PC-9 (cell line): ENCODE data around the gene NOX5. TPM values are rescaled to one million over a fixed set of nuclear protein-coding genes. Genes with fewer than 3 reads are reported as not detected.

Source experiments
- BruUV-seq: library from RNA; stranded (reverse); fragments of 400-500 nt; replicated peaks from 2 replicates; lab custom pipeline; 2021; lab: Mats Ljungman, UMichigan
- CTCF ChIA-PET: fragments of 300-600 bp; sonication (Branson Sonifier 250); formaldehyde crosslinking; loops from one replicate; lab custom pipeline; 2022; ENCODE audit warnings: antibody characterized with exemption; lab: Charles Lee
- POLR2A ChIA-PET: fragments of 300-600 bp; sonication (Branson Sonifier 250); formaldehyde crosslinking; loops from one replicate; lab custom pipeline; 2022; ENCODE audit warnings: antibody characterized with exemption; ENCODE audit not compliant: unreplicated experiment; lab: Charles Lee
- DNase-seq, 2 experiments: peaks; one replicate each; pipeline versions ENCODE4 v3.0.0 to v3.0.0-alpha.2; 2015 to 2022; ENCODE audit warnings: mixed read lengths in 1 of 2
- H2AFZ ChIP-seq: fragments of 200-600 bp; sonication (generic); 2 replicates; pipeline ENCODE4 v1.8.1; 2017; ENCODE audit warnings: antibody characterized with exemption
- H3F3A ChIP-seq: fragments of 200-600 bp; sonication (generic); 2 replicates; pipeline ENCODE4 v1.8.1; 2017; ENCODE audit warnings: antibody characterized with exemption, mild to moderate bottlenecking, low read depth; ENCODE audit not compliant: insufficient read depth
- H3K27ac ChIP-seq: fragments of 200-600 bp; sonication (generic); 2 replicates; pipeline ENCODE4 v1.6.1; 2016; ENCODE audit warnings: mixed run types
- H3K27me3 ChIP-seq: fragments of 200-600 bp; sonication (generic); 2 replicates; pipeline ENCODE4 v1.6.1; 2016; ENCODE audit warnings: low read depth, mixed run types; ENCODE audit not compliant: insufficient read depth
- H3K36me3 ChIP-seq: fragments of 200-600 bp; sonication (generic); 2 replicates; pipeline ENCODE4 v1.6.1; 2016; ENCODE audit warnings: low read depth, mixed run types
- H3K4me1 ChIP-seq: fragments of 200-600 bp; sonication (generic); replicated peaks from 2 replicates; pipeline ENCODE4 v1.6.1; 2016; ENCODE audit warnings: mixed run types; ENCODE audit not compliant: insufficient read depth
- H3K4me2 ChIP-seq: fragments of 200-600 bp; sonication (generic); 2 replicates; pipeline ENCODE4 v1.6.1; 2017; ENCODE audit warnings: mixed run types
- H3K4me3 ChIP-seq: fragments of 200-600 bp; sonication (generic); 2 replicates; pipeline ENCODE4 v1.6.1; 2016; ENCODE audit warnings: mixed run types
- H3K79me2 ChIP-seq: fragments of 200-600 bp; sonication (generic); 2 replicates; pipeline ENCODE4 v1.6.1; 2017; ENCODE audit warnings: low read depth, mixed run types
- H3K9me2 ChIP-seq: fragments of 200-600 bp; sonication (generic); 2 replicates; pipeline ENCODE4 v1.8.1; 2017; ENCODE audit warnings: mild to moderate bottlenecking; ENCODE audit not compliant: insufficient read depth
- H3K9me3 ChIP-seq: fragments of 200-600 bp; sonication (generic); 2 replicates; pipeline ENCODE4 v1.8.1; 2016; ENCODE audit warnings: low read depth; ENCODE audit not compliant: insufficient read depth
- H4K20me1 ChIP-seq: fragments of 200-600 bp; sonication (generic); 2 replicates; pipeline ENCODE4 v1.8.1; 2017; ENCODE audit not compliant: insufficient read depth
- EZH2 ChIP-seq: fragments of 200-600 bp; sonication (generic); IDR thresholded peaks from 2 replicates; pipeline ENCODE4 v1.8.0; 2017; ENCODE audit warnings: antibody characterized with exemption, low read depth
- intact Hi-C: fragments of 100-400 bp; cut with micrococcal nuclease; formaldehyde crosslinking; loops from one replicate; pipeline ENCODE4 v1.10.0; 2022; ENCODE audit not compliant: unreplicated experiment
- total RNA-seq: library from RNA; stranded (reverse); gene quantifications from 2 replicates; pipeline ENCODE4 v1.2.3, GENCODE V29; 2021
- TF ChIP-seq, protein P1 (sequence below): fragments of 200-600 bp; sonication (generic); conservative IDR thresholded peaks from 2 replicates; pipeline ENCODE4 v1.6.1; 2017; ENCODE audit warnings: mixed run types, antibody characterized with exemption, mild to moderate bottlenecking, moderate library complexity

NOX5 gene
- total RNA-seq, 1 experiment from 2014 or later: 1.5 TPM

DNA sequence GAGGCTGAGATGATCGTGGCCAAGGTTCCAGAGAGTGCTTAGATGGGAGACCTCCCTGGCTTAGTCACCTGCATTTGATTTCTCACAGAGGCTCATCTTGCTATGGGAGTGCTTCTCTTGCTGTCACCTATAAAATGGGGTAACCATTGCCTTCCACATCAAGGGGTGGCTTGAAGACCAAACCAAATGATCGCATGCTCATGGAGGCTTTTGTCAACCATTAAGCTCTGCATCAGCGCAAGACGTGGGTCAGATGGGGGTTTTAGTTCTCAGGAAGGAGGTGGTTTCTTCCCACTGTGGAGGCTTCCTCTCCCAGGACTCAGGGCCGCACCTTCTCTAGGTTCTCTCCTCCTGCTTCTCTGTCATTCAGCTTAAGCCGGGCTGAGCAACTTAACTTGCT, 27.4 kb upstream of the NOX5 start:
- intact Hi-C loops: no loop called here

GRCh38 chr15:68987676-68988075, 26.8 kb upstream of the NOX5 start:
- POLR2A ChIA-PET: no interaction called here

More for the DNA sequence above, 27.4 kb upstream of the NOX5 start:
- no peaks in the 10 kb centered on the region for H3K9me2 ChIP-seq
- H4K20me1 ChIP-seq: no peaks in the 10 kb centered on the region
- TF ChIP-seq EZH2: no peak
- TF ChIP-seq, protein P1, sequence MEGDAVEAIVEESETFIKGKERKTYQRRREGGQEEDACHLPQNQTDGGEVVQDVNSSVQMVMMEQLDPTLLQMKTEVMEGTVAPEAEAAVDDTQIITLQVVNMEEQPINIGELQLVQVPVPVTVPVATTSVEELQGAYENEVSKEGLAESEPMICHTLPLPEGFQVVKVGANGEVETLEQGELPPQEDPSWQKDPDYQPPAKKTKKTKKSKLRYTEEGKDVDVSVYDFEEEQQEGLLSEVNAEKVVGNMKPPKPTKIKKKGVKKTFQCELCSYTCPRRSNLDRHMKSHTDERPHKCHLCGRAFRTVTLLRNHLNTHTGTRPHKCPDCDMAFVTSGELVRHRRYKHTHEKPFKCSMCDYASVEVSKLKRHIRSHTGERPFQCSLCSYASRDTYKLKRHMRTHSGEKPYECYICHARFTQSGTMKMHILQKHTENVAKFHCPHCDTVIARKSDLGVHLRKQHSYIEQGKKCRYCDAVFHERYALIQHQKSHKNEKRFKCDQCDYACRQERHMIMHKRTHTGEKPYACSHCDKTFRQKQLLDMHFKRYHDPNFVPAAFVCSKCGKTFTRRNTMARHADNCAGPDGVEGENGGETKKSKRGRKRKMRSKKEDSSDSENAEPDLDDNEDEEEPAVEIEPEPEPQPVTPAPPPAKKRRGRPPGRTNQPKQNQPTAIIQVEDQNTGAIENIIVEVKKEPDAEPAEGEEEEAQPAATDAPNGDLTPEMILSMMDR: no peak
- ChIA-PET POLR2A (no interaction called here), CTCF (interaction anchor here (0.6 kb wide), 1 partner anchor 111 kb away, joined by 4 read pairs; no protein-coding TSS in a partner anchor)
- no peak overlapping the region for H3K4me2 ChIP-seq
- no peaks in the 10 kb centered on the region for H3K79me2 ChIP-seq
- H3K4me3 ChIP-seq: no peak overlapping the region
- H3K4me1 ChIP-seq: no peaks in the 10 kb centered on the region
- no TSS peak for BruUV-seq
- H3K27me3 ChIP-seq: no peaks in the 10 kb centered on the region
- no peak overlapping the region for H2AFZ ChIP-seq
- DNase-seq: no peak
- H3F3A ChIP-seq: no peaks in the 10 kb centered on the region
- no peaks in the 10 kb centered on the region for H3K9me3 ChIP-seq
- H3K27ac ChIP-seq: no peak overlapping the region
- no peaks in the 10 kb centered on the region for H3K36me3 ChIP-seq

DNA sequence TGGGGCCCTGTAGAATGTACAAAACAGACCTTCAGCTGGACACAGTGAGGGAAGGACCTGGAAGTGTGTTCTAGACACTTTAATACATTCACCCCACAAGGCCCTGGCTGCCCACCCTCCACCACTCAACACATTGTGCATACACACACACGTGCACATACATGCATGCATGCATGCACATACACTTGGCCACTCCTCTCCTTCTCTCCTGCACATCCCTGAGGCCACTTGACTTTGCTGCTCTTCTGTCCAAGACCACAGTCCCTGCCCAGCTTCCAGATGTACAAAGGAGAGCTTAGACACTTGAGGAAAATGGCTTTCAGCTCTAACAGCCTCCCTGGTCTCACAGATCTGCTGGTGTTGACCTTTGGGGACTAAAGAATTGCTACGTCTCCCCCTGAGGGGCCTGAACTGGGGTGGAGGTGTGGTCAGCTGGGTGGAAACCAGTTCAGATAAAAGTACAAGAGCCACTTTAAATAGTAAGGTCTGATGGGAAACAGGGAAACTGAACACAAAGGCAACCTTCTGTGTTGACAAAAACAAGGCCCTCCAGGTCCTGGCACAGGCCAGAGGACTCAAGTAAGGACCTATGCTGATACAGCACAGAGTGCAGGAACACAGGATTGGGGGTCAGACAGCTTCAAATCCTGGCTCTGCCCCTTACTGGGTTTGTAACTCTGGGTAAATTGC, 24.8 kb upstream of the NOX5 start:
- H4K20me1 ChIP-seq: no peaks in the 10 kb centered on the region
- BruUV-seq: no TSS peak
- H3K4me1 ChIP-seq: no peaks in the 10 kb centered on the region
- H3K4me2 ChIP-seq: no peak overlapping the region
- H3K27ac ChIP-seq: no peak overlapping the region
- H3K4me3 ChIP-seq: no peak overlapping the region
- no peaks in the 10 kb centered on the region for H3K36me3 ChIP-seq
- no peaks in the 10 kb centered on the region for H3K9me2 ChIP-seq
- no peak overlapping the region for H2AFZ ChIP-seq
- CTCF ChIA-PET: no interaction called here
- TF ChIP-seq, protein P1: no peak
- no peak for TF ChIP-seq EZH2
- POLR2A ChIA-PET: no interaction called here
- no peaks in the 10 kb centered on the region for H3K27me3 ChIP-seq
- intact Hi-C loops: no loop called here
- no peaks in the 10 kb centered on the region for H3K9me3 ChIP-seq
- DNase-seq: no peak
- H3F3A ChIP-seq: no peaks in the 10 kb centered on the region
- no peaks in the 10 kb centered on the region for H3K79me2 ChIP-seq

More at GRCh38 chr15:68987676-68988075, 26.8 kb upstream of the NOX5 start:
- DNase-seq: no peak
- no peaks in the 10 kb centered on the region for H3K36me3 ChIP-seq
- H3K4me3 ChIP-seq: no peak overlapping the region
- H3K9me2 ChIP-seq: no peaks in the 10 kb centered on the region
- H3K79me2 ChIP-seq: no peaks in the 10 kb centered on the region
- no peak overlapping the region for H2AFZ ChIP-seq
- H3K9me3 ChIP-seq: no peaks in the 10 kb centered on the region
- H4K20me1 ChIP-seq: no peaks in the 10 kb centered on the region
- H3F3A ChIP-seq: no peaks in the 10 kb centered on the region
- H3K27me3 ChIP-seq: no peaks in the 10 kb centered on the region
- intact Hi-C loops: no loop called here
- no peak for TF ChIP-seq EZH2
- TF ChIP-seq, protein P1: no peak
- H3K4me1 ChIP-seq: no peaks in the 10 kb centered on the region
- H3K4me2 ChIP-seq: no peak overlapping the region
- no peak overlapping the region for H3K27ac ChIP-seq
- CTCF ChIA-PET: interaction anchor here (0.6 kb wide), 1 partner anchor 112 kb away, joined by 4 read pairs; no protein-coding TSS in a partner anchor
- no TSS peak for BruUV-seq
